ENCODE results near the gene LHFPL2.

DNA sequence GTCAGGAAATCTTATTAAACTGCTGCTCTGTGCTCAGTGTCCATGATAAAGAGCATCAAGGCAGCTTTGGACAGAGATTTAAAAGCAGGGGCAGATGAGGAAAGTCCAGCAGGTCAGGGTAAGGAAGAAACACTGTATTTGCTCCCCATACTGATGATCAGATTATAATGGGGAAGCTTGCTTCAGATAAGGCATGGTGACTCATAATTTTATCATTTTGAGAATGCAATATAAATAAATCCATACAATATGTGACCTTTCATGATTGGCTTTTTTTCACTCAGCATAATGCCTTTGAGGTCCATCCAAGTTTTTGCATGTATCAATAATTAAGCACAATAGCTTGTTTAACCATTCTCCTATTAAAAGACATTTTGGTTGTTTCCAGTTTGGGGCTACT is 48.1 kb upstream of the LHFPL2 start:
- no peak for TF ChIP-seq SMC3 (IDR thresholded peaks at IDR 0.05; ENCODE audit: low read depth, low read length)
- TF ChIP-seq, protein P1, sequence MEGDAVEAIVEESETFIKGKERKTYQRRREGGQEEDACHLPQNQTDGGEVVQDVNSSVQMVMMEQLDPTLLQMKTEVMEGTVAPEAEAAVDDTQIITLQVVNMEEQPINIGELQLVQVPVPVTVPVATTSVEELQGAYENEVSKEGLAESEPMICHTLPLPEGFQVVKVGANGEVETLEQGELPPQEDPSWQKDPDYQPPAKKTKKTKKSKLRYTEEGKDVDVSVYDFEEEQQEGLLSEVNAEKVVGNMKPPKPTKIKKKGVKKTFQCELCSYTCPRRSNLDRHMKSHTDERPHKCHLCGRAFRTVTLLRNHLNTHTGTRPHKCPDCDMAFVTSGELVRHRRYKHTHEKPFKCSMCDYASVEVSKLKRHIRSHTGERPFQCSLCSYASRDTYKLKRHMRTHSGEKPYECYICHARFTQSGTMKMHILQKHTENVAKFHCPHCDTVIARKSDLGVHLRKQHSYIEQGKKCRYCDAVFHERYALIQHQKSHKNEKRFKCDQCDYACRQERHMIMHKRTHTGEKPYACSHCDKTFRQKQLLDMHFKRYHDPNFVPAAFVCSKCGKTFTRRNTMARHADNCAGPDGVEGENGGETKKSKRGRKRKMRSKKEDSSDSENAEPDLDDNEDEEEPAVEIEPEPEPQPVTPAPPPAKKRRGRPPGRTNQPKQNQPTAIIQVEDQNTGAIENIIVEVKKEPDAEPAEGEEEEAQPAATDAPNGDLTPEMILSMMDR (conservative IDR thresholded peaks at IDR 0.05; ENCODE audit: low read depth, low read length) = no peak
- no peak for TF ChIP-seq BHLHE40 (IDR thresholded peaks at IDR 0.05; ENCODE audit: low read depth, low read length)
- no peak for TF ChIP-seq POLR2A (IDR thresholded peaks at IDR 0.05; ENCODE audit: low read depth, low read length)
- TF ChIP-seq, protein P2, sequence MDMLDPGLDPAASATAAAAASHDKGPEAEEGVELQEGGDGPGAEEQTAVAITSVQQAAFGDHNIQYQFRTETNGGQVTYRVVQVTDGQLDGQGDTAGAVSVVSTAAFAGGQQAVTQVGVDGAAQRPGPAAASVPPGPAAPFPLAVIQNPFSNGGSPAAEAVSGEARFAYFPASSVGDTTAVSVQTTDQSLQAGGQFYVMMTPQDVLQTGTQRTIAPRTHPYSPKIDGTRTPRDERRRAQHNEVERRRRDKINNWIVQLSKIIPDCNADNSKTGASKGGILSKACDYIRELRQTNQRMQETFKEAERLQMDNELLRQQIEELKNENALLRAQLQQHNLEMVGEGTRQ (IDR thresholded peaks at IDR 0.05; ENCODE audit: low read depth, low read length) = no peak
- no peak for TF ChIP-seq MAZ (IDR thresholded peaks at IDR 0.05; ENCODE audit: borderline replicate concordance, low read depth, low read length)
- TF ChIP-seq CEBPB (IDR thresholded peaks at IDR 0.05; ENCODE audit: low read depth, low read length) = no peak
- no peak for TF ChIP-seq RCOR1 (IDR thresholded peaks at IDR 0.05; ENCODE audit: insufficient replicate concordance, low read length)
- TF ChIP-seq MXI1 (IDR thresholded peaks at IDR 0.05; ENCODE audit: borderline replicate concordance, low read depth, low read length) = no peak
- TF ChIP-seq RFX5 (IDR thresholded peaks at IDR 0.05; ENCODE audit: low read depth, low read length) = no peak
- no peak for TF ChIP-seq FOS (IDR thresholded peaks at IDR 0.05; ENCODE audit: low read depth, low read length)

Data from IMR-90 (cell line).